Astrocyte of the cerebellum (primary cell): ENCODE results near the gene MPIG6B.

Source experiments
- DNase-seq: peaks from one replicate; pipeline ENCODE4 v3.0.0-alpha.2; 2011; ENCODE audit warnings: low read depth
- H3K4me3 ChIP-seq: 2 replicates; pipeline ENCODE4 v1.5.1; 2011; ENCODE audit warnings: mild to moderate bottlenecking, low read depth, low read length, moderate library complexity
- CTCF ChIP-seq: IDR thresholded peaks from 2 replicates; pipeline ENCODE4 v1.5.1; 2012; ENCODE audit warnings: low read length, low read depth, moderate library complexity, mild to moderate bottlenecking; ENCODE audit errors: missing control alignments
- in situ Hi-C: cut with HindIII; loops from 2 replicates; pipeline ENCODE4 v1.10.0; 2017; ENCODE audit warnings: low sequenced_read_pairs

MPIG6B gene

GRCh38 chr6:31721351-31722020, 1.7 kb upstream of the MPIG6B start, which contains the start of gene LY6G6C:
TSS of gene LY6G6C (minus strand) at chr6:31721746. CDS start at chr6:31721679, 67 bp downstream.
- in situ Hi-C loops: no loop called here
- no peak for TF ChIP-seq CTCF
- no peak for DNase-seq
- H3K4me3 ChIP-seq: no peak within 1 kb of the TSS

GRCh38 chr6:31722173-31722572, 1.0 kb upstream of the MPIG6B start:
- DNase-seq: no peak
- in situ Hi-C loops: no loop called here
- H3K4me3 ChIP-seq: no peak overlapping the region
- no peak for TF ChIP-seq CTCF

- in situ Hi-C loops: no loop called here
- no peak for TF ChIP-seq CTCF
- DNase-seq: no peak
- no peak overlapping the region for H3K4me3 ChIP-seq
Observed at GRCh38 chr6:31723980-31724691, 963 bp downstream of the MPIG6B start.

DNA sequence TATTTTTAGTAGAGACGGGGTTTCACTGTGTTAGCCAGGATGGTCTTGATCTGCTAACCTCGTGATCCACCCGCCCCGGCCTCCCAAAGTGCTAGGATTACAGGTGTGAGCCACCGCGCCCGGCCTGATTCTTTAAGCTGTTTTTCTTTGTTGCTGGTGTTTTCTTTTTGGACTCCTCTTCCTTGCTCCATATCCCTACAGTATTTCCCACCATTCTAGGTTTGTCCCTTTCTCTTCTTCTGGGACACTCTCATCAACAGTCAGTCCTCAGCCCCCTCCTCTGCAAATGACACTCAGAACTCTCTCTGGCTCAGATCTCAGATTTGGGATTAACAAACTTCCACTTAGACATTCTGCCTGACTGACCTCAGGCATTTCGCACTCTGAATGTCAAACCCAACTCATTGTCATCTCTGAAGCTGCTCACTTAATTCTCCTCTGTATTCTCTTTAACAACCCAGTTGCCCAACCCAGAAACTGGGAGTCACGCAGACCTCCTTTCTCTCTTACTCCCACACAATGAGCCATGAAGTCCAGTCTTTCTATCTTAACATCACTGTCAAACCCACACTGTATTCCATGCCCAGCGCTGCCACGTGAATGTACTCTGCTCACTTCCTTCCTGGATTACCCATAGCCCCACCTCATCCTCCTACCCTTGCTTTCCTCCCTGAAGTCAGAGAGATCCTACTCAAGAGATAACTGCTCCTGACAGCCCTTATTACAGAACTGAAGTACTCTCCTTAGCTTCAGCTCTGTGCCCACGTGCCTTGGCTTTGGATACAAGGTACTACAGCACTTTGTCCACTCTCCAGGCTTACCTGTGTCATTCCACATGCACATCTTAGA, 2.6 kb downstream of the MPIG6B start:
- in situ Hi-C loops: no loop called here
- no peak for DNase-seq
- TF ChIP-seq CTCF: no peak
- H3K4me3 ChIP-seq: no peak overlapping the region

- no peak for TF ChIP-seq CTCF
- in situ Hi-C loops: no loop called here
- no peak overlapping the region for H3K4me3 ChIP-seq
- no peak for DNase-seq
Observed at GRCh38 chr6:31727034-31727716, 4.0 kb downstream of the MPIG6B start.
